HepG2 (cell line): Measurements from ENCODE around the gene PKLR. TPM values are rescaled to one million over a fixed set of nuclear protein-coding genes. Genes with fewer than 3 reads are reported as not detected.
A peak's percentile ranks its signal among the peaks of the same experiment; 100 is the strongest.

ENCODE experiments used
- CCAR2 ChIP-seq: fragments of 200-400 bp; formaldehyde crosslinking; optimal IDR thresholded peaks from 2 replicates; pipeline ENCODE3; 2018; ENCODE audit warnings: low read depth, mild to moderate bottlenecking, low read length, moderate library complexity
- HOXA9 ChIP-seq: sonication (generic); formaldehyde crosslinking; IDR thresholded peaks from 2 replicates; pipeline ENCODE4 v1.8.1; 2022; ENCODE audit warnings: missing genetic modification reagents, mild to moderate bottlenecking, moderate library complexity, borderline replicate concordance
- HOXD1 ChIP-seq: sonication (generic); formaldehyde crosslinking; IDR thresholded peaks from 2 replicates; pipeline ENCODE4 v1.5.0; 2020; ENCODE audit warnings: missing genetic modification reagents
- KAT8 ChIP-seq: IDR thresholded peaks from 2 replicates; pipeline ENCODE4 v1.6.1; 2016; ENCODE audit warnings: missing genetic modification reagents, missing compliant biosample characterization
- KDM6A ChIP-seq: IDR thresholded peaks from 2 replicates; pipeline ENCODE4 v1.6.1; 2016; ENCODE audit warnings: low read depth
- NFE2 ChIP-seq: sonication (generic); formaldehyde crosslinking; IDR thresholded peaks from 2 replicates; pipeline ENCODE4 v1.4.0; 2020; ENCODE audit warnings: missing genetic modification reagents
- NR3C1 ChIP-seq: sonication (generic); formaldehyde crosslinking; IDR thresholded peaks from 2 replicates; pipeline ENCODE4 v1.4.0; 2020; ENCODE audit warnings: missing genetic modification reagents
- PAXIP1 ChIP-seq: sonication (generic); formaldehyde crosslinking; conservative IDR thresholded peaks from 2 replicates; pipeline ENCODE4 v1.4.0; 2020; ENCODE audit warnings: mild to moderate bottlenecking, missing genetic modification reagents, moderate library complexity
- PRDM15 ChIP-seq: sonication (generic); formaldehyde crosslinking; IDR thresholded peaks from 2 replicates; pipeline ENCODE4 v1.4.0; 2020; ENCODE audit warnings: missing genetic modification reagents
- RFXANK ChIP-seq: IDR thresholded peaks from 2 replicates; pipeline ENCODE4 v1.6.1; 2016
- SP2 ChIP-seq: sonication (generic); formaldehyde crosslinking; IDR thresholded peaks from 2 replicates; pipeline ENCODE4 v1.5.1; 2020; ENCODE audit warnings: mild to moderate bottlenecking, missing genetic modification reagents
- TAF15 ChIP-seq: fragments of 200-400 bp; formaldehyde crosslinking; IDR thresholded peaks from one replicate; pipeline ENCODE4 v1.6.1; 2018; ENCODE audit warnings: mild to moderate bottlenecking, low read depth, low read length; ENCODE audit not compliant: poor library complexity, severe bottlenecking
- TRAFD1 ChIP-seq: sonication (generic); formaldehyde crosslinking; IDR thresholded peaks from 2 replicates; pipeline ENCODE4 v1.5.1; 2020; ENCODE audit warnings: missing genetic modification reagents, mild to moderate bottlenecking, borderline replicate concordance
- ZFAT ChIP-seq: sonication (generic); formaldehyde crosslinking; conservative IDR thresholded peaks from 2 replicates; pipeline ENCODE4 v1.8.1; 2023; ENCODE audit warnings: missing genetic modification reagents, inconsistent platforms
- ZNF337 ChIP-seq: sonication (generic); formaldehyde crosslinking; IDR thresholded peaks from 2 replicates; pipeline ENCODE4 v1.5.1; 2020; ENCODE audit warnings: missing genetic modification reagents, low read depth, mild to moderate bottlenecking, borderline replicate concordance
- ZNF33A ChIP-seq: sonication (generic); formaldehyde crosslinking; IDR thresholded peaks from 2 replicates; pipeline ENCODE4 v1.5.1; 2020; ENCODE audit warnings: missing genetic modification reagents, mild to moderate bottlenecking, moderate library complexity, borderline replicate concordance
- ZNF382 ChIP-seq: sonication (generic); formaldehyde crosslinking; IDR thresholded peaks from 2 replicates; pipeline ENCODE4 v1.5.0; 2020; ENCODE audit warnings: missing genetic modification reagents, mild to moderate bottlenecking, borderline replicate concordance
- ZNF460 ChIP-seq: sonication (generic); formaldehyde crosslinking; IDR thresholded peaks from 2 replicates; pipeline ENCODE4 v1.5.1; 2020; ENCODE audit warnings: missing genetic modification reagents, mild to moderate bottlenecking, borderline replicate concordance
- ZNF619 ChIP-seq: sonication (generic); formaldehyde crosslinking; IDR thresholded peaks from 2 replicates; pipeline ENCODE4 v1.4.0; 2020; ENCODE audit warnings: mild to moderate bottlenecking, missing genetic modification reagents
- ZNF724P ChIP-seq: sonication (generic); formaldehyde crosslinking; IDR thresholded peaks from 2 replicates; pipeline ENCODE4 v1.8.0; 2022; ENCODE audit warnings: missing genetic modification reagents, borderline replicate concordance
- polyA plus RNA-seq, 8 experiments: library from polyadenylated mRNA; depleted of rRNA in 3 of 8; stranded (reverse) in 7 of 8; unstranded in 1 of 8; fragments of >200 nt; fragmentation: Illumina TruSeq in 4 of 8; extraction: Trizol in 4 of 8; gene quantifications; 2 replicates each; pipeline versions ENCODE4 v1.2.1 to v1.2.3, GENCODE V29; 2011 to 2016; ENCODE audit warnings: low read depth in 4 of 8, missing spikeins in 1 of 8, mixed read lengths in 1 of 8; ENCODE audit not compliant: insufficient read depth in 1 of 8
- total RNA-seq, 5 experiments: library from RNA; depleted of rRNA; stranded (reverse); fragments of >200 nt; fragmentation: Illumina TruSeq; extraction: Trizol; gene quantifications; 2 replicates each; pipeline ENCODE4 v1.2.3, GENCODE V29; 2016; ENCODE audit warnings: low read depth in 1 of 5

Gene PKLR
- total and polyA plus RNA-seq, 2 of the 13 experiments (the other 11 are each of a cell fraction or from before 2014, with no cell fraction given): 10.3 to 29.3 TPM

- TF ChIP-seq TRAFD1 (no peak; the same call in 1 of the 2 replicates), NFE2 (no peak), HOXA9 (no peak), KAT8 (CRISPR knock-in tag) (peak; percentile 63; the same call in 1 of the 2 replicates), ZNF619 (CRISPR knock-in tag) (no peak; the same call in 1 of the 2 replicates), ZNF382 (CRISPR knock-in tag) (no peak), RFXANK (no peak), ZNF337 (peak; percentile 97; the same call in 1 of the 2 replicates), NR3C1 (CRISPR knock-in tag) (no peak), ZFAT (CRISPR knock-in tag) (no peak), KDM6A (CRISPR knock-in tag) (peak; percentile 78), ZNF33A (CRISPR knock-in tag) (peak; percentile 94), PRDM15 (peak; percentile 60; the same call in 1 of the 2 replicates), ZNF724P (CRISPR knock-in tag) (peak; percentile 86), PAXIP1 (CRISPR knock-in tag) (peak; percentile 97), TAF15 (no peak), ZNF460 (CRISPR knock-in tag) (peak; percentile 74; the same call in 1 of the 2 replicates), HOXD1 (CRISPR knock-in tag) (peak; percentile 81; the same call in 1 of the 2 replicates), CCAR2 (no peak), SP2 (no peak)
These were observed 497 bp downstream of the PKLR start (continued) for GRCh38 chr1:155300553-155301329.
